ENCODE results near the gene ATL3. TPM values are rescaled to one million over a fixed set of nuclear protein-coding genes. Genes with fewer than 3 reads are reported as not detected.

ATL3 gene
- total and polyA plus RNA-seq, 4 experiments from 2014 or later: 22.2 to 43.3 (median 34.9) TPM

DNA sequence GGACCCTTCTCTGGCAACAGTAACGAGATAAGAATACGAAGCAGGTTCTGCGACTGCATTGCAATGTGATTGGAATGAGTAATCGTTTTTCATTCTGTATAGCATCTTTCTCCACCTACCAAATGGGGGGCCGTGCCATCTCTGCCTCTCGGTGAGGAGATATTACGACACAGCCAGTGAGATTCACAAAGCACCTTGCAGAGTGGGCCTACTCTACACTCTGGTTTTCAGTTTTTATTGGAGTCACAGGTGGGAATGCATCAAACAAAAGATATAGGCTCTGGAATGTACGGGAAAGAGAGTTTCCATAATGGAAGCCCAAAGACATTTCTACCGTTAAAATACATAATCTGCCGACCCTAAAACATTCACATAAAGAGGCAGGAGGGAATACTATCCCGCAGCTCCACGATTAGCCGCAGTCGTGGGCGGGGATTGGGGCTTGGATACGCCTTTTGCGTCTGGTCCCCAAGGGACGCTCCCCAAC, 9.7 kb upstream of the ATL3 start:
- Mint-ChIP-seq H3K4me3 (peak overlapping the region; percentile 89 to 98 (median 92)), H3K36me3 (peaks cover 0 to 8% of the 10 kb centered on the region in 2 donors), H3K27ac (peak overlapping the region; percentile 71 to 98 (median 91)), H3K9me3 (peaks cover 0 to 2% (median 0%) of the 10 kb centered on the region in 8 donors), H3K4me1 (peaks cover 18 to 30% (median 24%) of the 10 kb centered on the region in 4 donors), H3K27me3 (peaks cover 0 to 1% of the 10 kb centered on the region in 2 donors)
- H3K4me3 ChIP-seq (ENCODE audit: low read length in 2 of 2): peak overlapping the region; percentile 24 to 93
- no peaks in the 10 kb centered on the region for H3K36me3 ChIP-seq (ENCODE audit: insufficient read depth, low read length)
- intact Hi-C loops (cut with micrococcal nuclease): loop anchor here (1.0 to 5.0 kb wide), 3 partner anchors 10 to 506 kb away; partner anchors contain the start of genes ATL3, COX8A and STIP1
- DNase-seq: peak in 1 of 5 donors; percentile 47
- no peaks in the 10 kb centered on the region for H3K9me3 ChIP-seq (ENCODE audit: control insufficient read depth in 1 of 2, low read length in 2 of 2)
- peaks cover 22% of the 10 kb centered on the region for H3K4me1 ChIP-seq (ENCODE audit: insufficient read depth, low read length)
- ChIA-PET CTCF (ENCODE audit: partially characterized antibody) (interaction anchor here (1.0 to 3.7 kb wide), 4 partner anchors 10 to 57 kb away, joined by 3 to 24 read pairs (median 13); partner anchors contain the start of gene ATL3), POLR2A (ENCODE audit: partially characterized antibody) (interaction anchor here (0.7 to 4.0 kb wide), 8 partner anchors 8 to 1343 kb away, joined by 3 to 44 read pairs (median 4); partner anchors contain the start of genes ASRGL1 and ATL3)
- H3K27ac ChIP-seq (ENCODE audit: low read depth, low read length): peak overlapping the region; percentile 86
- no peaks in the 10 kb centered on the region for H3K27me3 ChIP-seq (ENCODE audit: insufficient read depth, low read length)

DNA sequence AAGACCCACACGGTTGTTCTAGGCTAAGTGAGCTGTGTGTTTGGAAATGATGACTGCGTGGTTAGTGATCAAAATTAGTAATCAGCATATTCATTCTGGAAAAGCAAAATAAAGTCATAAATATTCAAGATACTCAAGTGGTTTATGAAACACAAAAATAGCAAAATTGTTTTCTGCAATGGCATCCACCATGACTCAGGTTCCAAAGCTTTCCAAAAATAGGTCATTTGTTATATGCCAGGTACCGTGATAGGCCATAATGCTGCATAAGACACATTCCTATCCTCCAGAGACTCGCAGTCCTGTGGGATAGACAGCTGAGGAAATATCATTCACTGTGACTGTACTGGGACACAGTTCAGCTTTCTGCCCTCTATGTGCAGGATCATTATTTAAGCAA, 2.4 kb upstream of the ATL3 start:
- H3K4me3 Mint-ChIP-seq: no peak overlapping the region
- POLR2A ChIA-PET (ENCODE audit: partially characterized antibody): interaction anchor here (0.7 to 0.8 kb wide), 3 partner anchors 8 to 137 kb away, joined by 3 read pairs; partner anchors contain the start of genes PLAAT4 and RTN3
- peak overlapping the region in 1 of 7 donors; percentile 60 for H3K27ac Mint-ChIP-seq

GRCh38 chr11:63672936-63673539, 1.9 kb upstream of the ATL3 start:
- Histone ChIP-seq H3K27ac (ENCODE audit: low read depth, low read length) (no peak overlapping the region), H3K9me3 (ENCODE audit: control insufficient read depth in 1 of 2, low read length in 2 of 2) (no peaks in the 10 kb centered on the region), H3K4me3 (ENCODE audit: low read length in 2 of 2) (no peak overlapping the region), H3K36me3 (ENCODE audit: insufficient read depth, low read length) (no peaks in the 10 kb centered on the region), H3K27me3 (ENCODE audit: insufficient read depth, low read length) (no peaks in the 10 kb centered on the region), H3K4me1 (ENCODE audit: insufficient read depth, low read length) (peaks cover 31% of the 10 kb centered on the region)
- CTCF ChIA-PET (ENCODE audit: partially characterized antibody): interaction anchor here (0.8 to 1.3 kb wide), 2 partner anchors 9 to 94 kb away, joined by 3 read pairs; no protein-coding TSS in a partner anchor
- no peaks in the 10 kb centered on the region for H3K27me3 Mint-ChIP-seq
- no peaks in the 10 kb centered on the region for H3K9me3 Mint-ChIP-seq
- H3K4me3 Mint-ChIP-seq: peak overlapping the region in 5 of 8 donors; percentile 20 to 49 (median 45)
- POLR2A ChIA-PET (ENCODE audit: partially characterized antibody): interaction anchor here (0.7 to 0.8 kb wide), 2 partner anchors 8 to 137 kb away, joined by 3 read pairs; partner anchors contain the start of genes PLAAT4 and RTN3
- H3K4me1 Mint-ChIP-seq: peaks cover 14 to 29% (median 20%) of the 10 kb centered on the region in 4 donors
- no peak for DNase-seq
- peaks cover 0 to 8% of the 10 kb centered on the region in 2 donors for H3K36me3 Mint-ChIP-seq
- intact Hi-C loops (cut with micrococcal nuclease): no loop called here
- peak overlapping the region in 3 of 7 donors; percentile 4 to 60 (median 25) for H3K27ac Mint-ChIP-seq

More for the DNA sequence above, 2.4 kb upstream of the ATL3 start:
- DNase-seq: no peak
- no peaks in the 10 kb centered on the region for H3K27me3 ChIP-seq (ENCODE audit: insufficient read depth, low read length)
- no peaks in the 10 kb centered on the region for H3K27me3 Mint-ChIP-seq
- H3K4me1 Mint-ChIP-seq: peaks cover 9 to 24% (median 16%) of the 10 kb centered on the region in 4 donors
- intact Hi-C loops (cut with micrococcal nuclease): no loop called here
- peaks cover 0 to 4% of the 10 kb centered on the region in 2 donors for H3K36me3 Mint-ChIP-seq
- no peak overlapping the region for H3K4me3 ChIP-seq (ENCODE audit: low read length in 2 of 2)
- no peaks in the 10 kb centered on the region for H3K9me3 ChIP-seq (ENCODE audit: control insufficient read depth in 1 of 2, low read length in 2 of 2)
- H3K4me1 ChIP-seq (ENCODE audit: insufficient read depth, low read length): peaks cover 26% of the 10 kb centered on the region
- no peaks in the 10 kb centered on the region for H3K36me3 ChIP-seq (ENCODE audit: insufficient read depth, low read length)
- no peaks in the 10 kb centered on the region for H3K9me3 Mint-ChIP-seq
- no peak overlapping the region for H3K27ac ChIP-seq (ENCODE audit: low read depth, low read length)
- CTCF ChIA-PET (ENCODE audit: partially characterized antibody): interaction anchor here (0.8 to 1.3 kb wide), 2 partner anchors 9 to 94 kb away, joined by 3 read pairs; no protein-coding TSS in a partner anchor

- H3K27ac ChIP-seq (ENCODE audit: low read depth, low read length): peak overlapping the region; percentile 79
- no peaks in the 10 kb centered on the region for H3K27me3 ChIP-seq (ENCODE audit: insufficient read depth, low read length)
- peak overlapping the region in 1 of 2 donors; percentile 91 for H3K4me3 ChIP-seq (ENCODE audit: low read length in 2 of 2)
- no peak for DNase-seq
- POLR2A ChIA-PET (ENCODE audit: partially characterized antibody): interaction anchor here (0.7 to 4.2 kb wide), 4 partner anchors 9 to 167 kb away, joined by 3 to 44 read pairs (median 8); partner anchors contain the start of genes MARK2 and RTN3
- Mint-ChIP-seq H3K27me3 (no peaks in the 10 kb centered on the region), H3K4me3 (peak overlapping the region in 7 of 8 donors; percentile 25 to 91 (median 81)), H3K36me3 (peaks cover 0 to 11% of the 10 kb centered on the region in 2 donors), H3K27ac (peak overlapping the region in 5 of 7 donors; percentile 77 to 92 (median 87)), H3K4me1 (peaks cover 18 to 37% (median 25%) of the 10 kb centered on the region in 4 donors), H3K9me3 (no peaks in the 10 kb centered on the region)
- H3K4me1 ChIP-seq (ENCODE audit: insufficient read depth, low read length): peaks cover 41% of the 10 kb centered on the region
- H3K9me3 ChIP-seq (ENCODE audit: control insufficient read depth in 1 of 2, low read length in 2 of 2): no peaks in the 10 kb centered on the region
- intact Hi-C loops (cut with micrococcal nuclease): no loop called here
- CTCF ChIA-PET (ENCODE audit: partially characterized antibody): interaction anchor here (1.6 to 4.8 kb wide), 3 partner anchors 10 to 67 kb away, joined by 5 to 52 read pairs (median 24); partner anchors contain the start of gene RTN3
- H3K36me3 ChIP-seq (ENCODE audit: insufficient read depth, low read length): no peaks in the 10 kb centered on the region
Measured at GRCh38 chr11:63672156-63672463, 934 bp upstream of the ATL3 start.

DNA sequence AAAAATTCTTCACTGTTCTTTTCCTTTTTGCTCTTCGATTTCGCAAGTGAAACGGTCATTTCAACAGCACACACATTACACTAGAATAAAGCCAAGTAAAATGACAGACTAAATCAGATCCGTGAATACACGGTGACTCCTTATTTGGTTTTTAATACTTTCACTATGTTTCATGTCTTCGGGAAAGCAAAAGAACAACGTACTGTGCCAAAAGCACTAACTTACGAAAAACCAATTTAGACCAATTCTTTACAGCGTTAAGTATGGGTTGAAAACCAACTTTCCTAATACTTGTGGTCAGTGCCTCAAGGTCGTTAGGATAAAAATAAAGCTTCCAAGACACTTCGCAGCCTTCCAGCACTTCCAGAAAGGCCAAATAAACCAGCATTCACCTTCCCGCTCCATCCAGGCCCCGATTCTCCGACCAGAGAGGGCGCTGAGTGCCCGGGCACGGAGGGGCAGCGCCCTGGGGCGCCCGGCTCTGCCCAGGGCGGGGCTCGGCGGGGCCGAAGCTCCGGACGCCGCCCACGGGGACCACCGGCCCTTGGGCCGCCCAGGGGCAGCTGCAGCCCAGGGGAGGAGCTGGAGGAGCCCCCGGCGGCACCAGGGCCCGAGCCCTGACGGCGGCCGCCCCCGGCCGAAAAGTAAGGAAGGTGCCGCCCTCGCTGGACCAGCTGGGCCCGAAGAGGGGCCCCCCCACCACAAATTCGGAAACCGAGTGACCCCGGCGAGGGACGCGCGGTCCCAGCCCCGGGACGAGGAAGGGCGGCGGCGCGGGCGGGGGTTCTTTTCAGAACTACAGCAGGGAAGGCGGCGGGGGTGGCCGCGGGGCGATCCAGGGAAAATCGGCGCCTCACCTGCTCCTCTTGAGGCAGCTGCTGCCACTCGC, 499 bp downstream of the ATL3 start:
- H3K27ac Mint-ChIP-seq: peak overlapping the region; percentile 77 to 93 (median 87)
- H3K4me1 Mint-ChIP-seq: peaks cover 21 to 46% (median 30%) of the 10 kb centered on the region in 4 donors
- H3K4me3 Mint-ChIP-seq: peak overlapping the region; percentile 83 to 91 (median 86)
- H3K27me3 Mint-ChIP-seq: no peaks in the 10 kb centered on the region
- Histone ChIP-seq H3K4me1 (ENCODE audit: insufficient read depth, low read length) (peaks cover 43% of the 10 kb centered on the region), H3K4me3 (ENCODE audit: low read length in 2 of 2) (peak overlapping the region; percentile 55 to 91), H3K27ac (ENCODE audit: low read depth, low read length) (peak overlapping the region; percentile 79), H3K27me3 (ENCODE audit: insufficient read depth, low read length) (no peaks in the 10 kb centered on the region), H3K9me3 (ENCODE audit: control insufficient read depth in 1 of 2, low read length in 2 of 2) (no peaks in the 10 kb centered on the region), H3K36me3 (ENCODE audit: insufficient read depth, low read length) (no peaks in the 10 kb centered on the region)
- intact Hi-C loops (cut with micrococcal nuclease): loop anchor here (1.0 kb wide), 3 partner anchors 11 to 68 kb away; partner anchors contain the start of genes PLAAT3 and RTN3
- H3K9me3 Mint-ChIP-seq: no peaks in the 10 kb centered on the region
- ChIA-PET CTCF (ENCODE audit: partially characterized antibody) (interaction anchor here (0.5 to 4.8 kb wide), 9 partner anchors 10 to 178 kb away, joined by 3 to 52 read pairs (median 5); partner anchors contain the start of genes RTN3 and ZFTA), POLR2A (ENCODE audit: partially characterized antibody) (interaction anchor here (0.7 to 4.2 kb wide), 6 partner anchors 10 to 191 kb away, joined by 3 to 44 read pairs (median 4); partner anchors contain the start of genes MARK2, RTN3 and ZFTA)
- peak in 4 of 5 donors; percentile 11 to 24 (median 18) for DNase-seq
- H3K36me3 Mint-ChIP-seq: peaks cover 0 to 11% of the 10 kb centered on the region in 2 donors

GRCh38 chr11:63670096-63670432, 1.1 kb downstream of the ATL3 start:
- H3K36me3 ChIP-seq (ENCODE audit: insufficient read depth, low read length): no peaks in the 10 kb centered on the region
- DNase-seq: no peak
- peak overlapping the region in 1 of 2 donors; percentile 91 for H3K4me3 ChIP-seq (ENCODE audit: low read length in 2 of 2)
- CTCF ChIA-PET (ENCODE audit: partially characterized antibody): interaction anchor here (0.5 to 4.8 kb wide), 10 partner anchors 9 to 474 kb away, joined by 3 to 52 read pairs (median 5); partner anchors contain the start of genes RTN3 and ZFTA
- POLR2A ChIA-PET (ENCODE audit: partially characterized antibody): interaction anchor here (1.5 to 4.2 kb wide), 2 partner anchors 11 to 98 kb away, joined by 4 to 44 read pairs; partner anchors contain the start of genes RTN3 and ZFTA
- Mint-ChIP-seq H3K4me3 (peak overlapping the region; percentile 68 to 90 (median 84)), H3K27me3 (no peaks in the 10 kb centered on the region), H3K36me3 (peaks cover 0 to 11% of the 10 kb centered on the region in 2 donors), H3K9me3 (no peaks in the 10 kb centered on the region), H3K4me1 (peaks cover 23 to 46% (median 34%) of the 10 kb centered on the region in 4 donors), H3K27ac (peak overlapping the region; percentile 64 to 93 (median 73))
- H3K27me3 ChIP-seq (ENCODE audit: insufficient read depth, low read length): no peaks in the 10 kb centered on the region
- H3K9me3 ChIP-seq (ENCODE audit: control insufficient read depth in 1 of 2, low read length in 2 of 2): no peaks in the 10 kb centered on the region
- intact Hi-C loops (cut with micrococcal nuclease): no loop called here
- peaks cover 43% of the 10 kb centered on the region for H3K4me1 ChIP-seq (ENCODE audit: insufficient read depth, low read length)
- H3K27ac ChIP-seq (ENCODE audit: low read depth, low read length): peak overlapping the region; percentile 79
